ENCODE results near the gene TRIM17. TPM values are rescaled to one million over a fixed set of nuclear protein-coding genes. Genes with fewer than 3 reads are reported as not detected.

TRIM17 gene
- total RNA-seq, 1 experiment from 2014 or later = not detected

- DNase-seq (ENCODE audit: low spot score) = no peak
Measured at GRCh38 chr1:228424685-228425660, 8.3 kb upstream of the TRIM17 start.

GRCh38 chr1:228423404-228424053, 6.9 kb upstream of the TRIM17 start:
- in situ Hi-C loops (cut with HindIII; ENCODE audit: low sequenced_read_pairs) = no loop called here
- no peak for DNase-seq (ENCODE audit: low spot score)

More at GRCh38 chr1:228424685-228425660, 8.3 kb upstream of the TRIM17 start:
- in situ Hi-C loops (cut with HindIII; ENCODE audit: low sequenced_read_pairs) = no loop called here

- in situ Hi-C loops (cut with HindIII; ENCODE audit: low sequenced_read_pairs) = no loop called here
- DNase-seq (ENCODE audit: low spot score) = no peak
Measured at GRCh38 chr1:228420968-228421826, 4.5 kb upstream of the TRIM17 start.

- no peak for DNase-seq (ENCODE audit: low spot score)
- in situ Hi-C loops (cut with HindIII; ENCODE audit: low sequenced_read_pairs) = no loop called here
Measured at GRCh38 chr1:228417483-228418203, 982 bp upstream of the TRIM17 start.

- no peak for DNase-seq (ENCODE audit: low spot score)
Measured at GRCh38 chr1:228417061-228417460, 400 bp upstream of the TRIM17 start.

GRCh38 chr1:228415853-228416216, 826 bp downstream of the TRIM17 start:
- in situ Hi-C loops (cut with HindIII; ENCODE audit: low sequenced_read_pairs) = no loop called here

More at GRCh38 chr1:228417061-228417460, 400 bp upstream of the TRIM17 start:
- in situ Hi-C loops (cut with HindIII; ENCODE audit: low sequenced_read_pairs) = no loop called here

GRCh38 chr1:228415221-228415620, 1.4 kb downstream of the TRIM17 start:
- peak; percentile 55 for DNase-seq (ENCODE audit: low spot score)
- in situ Hi-C loops (cut with HindIII; ENCODE audit: low sequenced_read_pairs) = no loop called here

More at GRCh38 chr1:228415853-228416216, 826 bp downstream of the TRIM17 start:
- no peak for DNase-seq (ENCODE audit: low spot score)

GRCh38 chr1:228414511-228415211, 2.0 kb downstream of the TRIM17 start:
- in situ Hi-C loops (cut with HindIII; ENCODE audit: low sequenced_read_pairs) = no loop called here
- peak; percentile 69 for DNase-seq (ENCODE audit: low spot score)

GRCh38 chr1:228413241-228414010, 3.2 kb downstream of the TRIM17 start:
- in situ Hi-C loops (cut with HindIII; ENCODE audit: low sequenced_read_pairs) = no loop called here
- DNase-seq (ENCODE audit: low spot score) = peak; percentile 29

- DNase-seq (ENCODE audit: low spot score) = no peak
- in situ Hi-C loops (cut with HindIII; ENCODE audit: low sequenced_read_pairs) = no loop called here
Measured at GRCh38 chr1:228411548-228412430, 4.9 kb downstream of the TRIM17 start.

GRCh38 chr1:228411121-228411520, 5.5 kb downstream of the TRIM17 start:
- DNase-seq (ENCODE audit: low spot score) = no peak

GRCh38 chr1:228410671-228411070, 6.0 kb downstream of the TRIM17 start:
- no peak for DNase-seq (ENCODE audit: low spot score)
- in situ Hi-C loops (cut with HindIII; ENCODE audit: low sequenced_read_pairs) = no loop called here

More at GRCh38 chr1:228411121-228411520, 5.5 kb downstream of the TRIM17 start:
- in situ Hi-C loops (cut with HindIII; ENCODE audit: low sequenced_read_pairs) = no loop called here

- no peak for DNase-seq (ENCODE audit: low spot score)
- in situ Hi-C loops (cut with HindIII; ENCODE audit: low sequenced_read_pairs) = no loop called here
Measured at GRCh38 chr1:228410015-228410414, 6.6 kb downstream of the TRIM17 start.

GRCh38 chr1:228408869-228409805, 7.5 kb downstream of the TRIM17 start:
- in situ Hi-C loops (cut with HindIII; ENCODE audit: low sequenced_read_pairs) = no loop called here

GRCh38 chr1:228408041-228408868, 8.4 kb downstream of the TRIM17 start:
- in situ Hi-C loops (cut with HindIII; ENCODE audit: low sequenced_read_pairs) = no loop called here
- peak; percentile 38 for DNase-seq (ENCODE audit: low spot score)

More at GRCh38 chr1:228408869-228409805, 7.5 kb downstream of the TRIM17 start:
- no peak for DNase-seq (ENCODE audit: low spot score)

All from G401 (cell line).